HepG2 (cell line): Measurements from ENCODE around the gene MACROH2A1.

ENCODE experiments used
- ELF4 ChIP-seq: sonication (generic); formaldehyde crosslinking; IDR thresholded peaks from 2 replicates; pipeline ENCODE4 v1.5.0; 2020; ENCODE audit warnings: missing genetic modification reagents, mild to moderate bottlenecking, moderate library complexity, borderline replicate concordance
- GABPA ChIP-seq, 2 experiments: IDR thresholded peaks; 2 replicates each; pipeline ENCODE4 v1.6.1; 2011 to 2016; ENCODE audit warnings: low read depth in 2 of 2, low read length in 1 of 2, missing biosample characterization in 1 of 2, missing genetic modification characterization in 1 of 2
- JUNB ChIP-seq: sonication (generic); formaldehyde crosslinking; IDR thresholded peaks from 2 replicates; pipeline ENCODE4 v1.8.0; 2022; ENCODE audit warnings: missing genetic modification reagents, mild to moderate bottlenecking, borderline replicate concordance
- KDM5B ChIP-seq: sonication (generic); formaldehyde crosslinking; IDR thresholded peaks from 2 replicates; pipeline ENCODE4 v1.4.0; 2020; ENCODE audit warnings: missing genetic modification reagents, mild to moderate bottlenecking, borderline replicate concordance
- NR2C2 ChIP-seq: sonication (generic); formaldehyde crosslinking; IDR thresholded peaks from 2 replicates; pipeline ENCODE4 v1.4.0; 2020; ENCODE audit warnings: missing genetic modification reagents, mild to moderate bottlenecking, moderate library complexity, borderline replicate concordance
- TF ChIP-seq, protein P1 (sequence below): sonication (generic); formaldehyde crosslinking; IDR thresholded peaks from 2 replicates; pipeline ENCODE4 v1.4.0; 2020; ENCODE audit warnings: missing genetic modification reagents
- TF ChIP-seq, protein P2 (sequence below): sonication (generic); formaldehyde crosslinking; IDR thresholded peaks from one replicate; pipeline ENCODE4 v1.5.1; 2020; ENCODE audit warnings: mild to moderate bottlenecking, missing genetic modification reagents; ENCODE audit errors: not compliant biosample characterization
- TF ChIP-seq, protein P3 (sequence below): IDR thresholded peaks from 2 replicates; pipeline ENCODE4 v1.6.1; 2012; ENCODE audit warnings: low read depth, low read length, improper control_type of control experiment
- TF ChIP-seq, protein P4 (sequence below): sonication (generic); formaldehyde crosslinking; IDR thresholded peaks from 2 replicates; pipeline ENCODE4 v1.5.0; 2020; ENCODE audit warnings: mild to moderate bottlenecking, missing genetic modification reagents, moderate library complexity
- TF ChIP-seq, protein P5 (sequence below): sonication (generic); formaldehyde crosslinking; IDR thresholded peaks from 2 replicates; pipeline ENCODE4 v1.4.0; 2020; ENCODE audit warnings: missing genetic modification reagents

DNA sequence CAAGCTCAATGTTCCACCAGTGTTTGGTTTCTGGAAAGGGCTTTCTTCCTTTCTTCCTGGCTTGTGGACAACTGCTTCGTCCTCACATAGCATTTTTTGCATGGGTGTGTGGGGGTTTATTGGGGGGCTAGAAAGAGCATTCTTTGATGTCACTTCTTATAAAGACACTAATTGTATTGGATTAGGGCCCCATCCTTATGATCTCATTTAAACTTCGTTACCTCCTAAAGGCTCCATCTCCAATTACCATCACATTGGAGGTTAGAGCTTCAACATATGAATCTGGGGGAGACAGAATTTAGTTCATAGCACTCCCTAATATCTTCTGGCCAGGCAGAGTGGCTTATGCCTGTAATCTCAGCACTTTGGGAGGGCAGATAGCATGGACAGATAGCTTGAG, 6.1 kb upstream of the MACROH2A1 start:
- no peak for TF ChIP-seq ELF4 (CRISPR knock-in tag)
- TF ChIP-seq, protein P1, sequence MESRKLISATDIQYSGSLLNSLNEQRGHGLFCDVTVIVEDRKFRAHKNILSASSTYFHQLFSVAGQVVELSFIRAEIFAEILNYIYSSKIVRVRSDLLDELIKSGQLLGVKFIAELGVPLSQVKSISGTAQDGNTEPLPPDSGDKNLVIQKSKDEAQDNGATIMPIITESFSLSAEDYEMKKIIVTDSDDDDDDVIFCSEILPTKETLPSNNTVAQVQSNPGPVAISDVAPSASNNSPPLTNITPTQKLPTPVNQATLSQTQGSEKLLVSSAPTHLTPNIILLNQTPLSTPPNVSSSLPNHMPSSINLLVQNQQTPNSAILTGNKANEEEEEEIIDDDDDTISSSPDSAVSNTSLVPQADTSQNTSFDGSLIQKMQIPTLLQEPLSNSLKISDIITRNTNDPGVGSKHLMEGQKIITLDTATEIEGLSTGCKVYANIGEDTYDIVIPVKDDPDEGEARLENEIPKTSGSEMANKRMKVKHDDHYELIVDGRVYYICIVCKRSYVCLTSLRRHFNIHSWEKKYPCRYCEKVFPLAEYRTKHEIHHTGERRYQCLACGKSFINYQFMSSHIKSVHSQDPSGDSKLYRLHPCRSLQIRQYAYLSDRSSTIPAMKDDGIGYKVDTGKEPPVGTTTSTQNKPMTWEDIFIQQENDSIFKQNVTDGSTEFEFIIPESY (CRISPR knock-in tag): no peak
- TF ChIP-seq NR2C2 (CRISPR knock-in tag): no peak
- TF ChIP-seq, protein P2, sequence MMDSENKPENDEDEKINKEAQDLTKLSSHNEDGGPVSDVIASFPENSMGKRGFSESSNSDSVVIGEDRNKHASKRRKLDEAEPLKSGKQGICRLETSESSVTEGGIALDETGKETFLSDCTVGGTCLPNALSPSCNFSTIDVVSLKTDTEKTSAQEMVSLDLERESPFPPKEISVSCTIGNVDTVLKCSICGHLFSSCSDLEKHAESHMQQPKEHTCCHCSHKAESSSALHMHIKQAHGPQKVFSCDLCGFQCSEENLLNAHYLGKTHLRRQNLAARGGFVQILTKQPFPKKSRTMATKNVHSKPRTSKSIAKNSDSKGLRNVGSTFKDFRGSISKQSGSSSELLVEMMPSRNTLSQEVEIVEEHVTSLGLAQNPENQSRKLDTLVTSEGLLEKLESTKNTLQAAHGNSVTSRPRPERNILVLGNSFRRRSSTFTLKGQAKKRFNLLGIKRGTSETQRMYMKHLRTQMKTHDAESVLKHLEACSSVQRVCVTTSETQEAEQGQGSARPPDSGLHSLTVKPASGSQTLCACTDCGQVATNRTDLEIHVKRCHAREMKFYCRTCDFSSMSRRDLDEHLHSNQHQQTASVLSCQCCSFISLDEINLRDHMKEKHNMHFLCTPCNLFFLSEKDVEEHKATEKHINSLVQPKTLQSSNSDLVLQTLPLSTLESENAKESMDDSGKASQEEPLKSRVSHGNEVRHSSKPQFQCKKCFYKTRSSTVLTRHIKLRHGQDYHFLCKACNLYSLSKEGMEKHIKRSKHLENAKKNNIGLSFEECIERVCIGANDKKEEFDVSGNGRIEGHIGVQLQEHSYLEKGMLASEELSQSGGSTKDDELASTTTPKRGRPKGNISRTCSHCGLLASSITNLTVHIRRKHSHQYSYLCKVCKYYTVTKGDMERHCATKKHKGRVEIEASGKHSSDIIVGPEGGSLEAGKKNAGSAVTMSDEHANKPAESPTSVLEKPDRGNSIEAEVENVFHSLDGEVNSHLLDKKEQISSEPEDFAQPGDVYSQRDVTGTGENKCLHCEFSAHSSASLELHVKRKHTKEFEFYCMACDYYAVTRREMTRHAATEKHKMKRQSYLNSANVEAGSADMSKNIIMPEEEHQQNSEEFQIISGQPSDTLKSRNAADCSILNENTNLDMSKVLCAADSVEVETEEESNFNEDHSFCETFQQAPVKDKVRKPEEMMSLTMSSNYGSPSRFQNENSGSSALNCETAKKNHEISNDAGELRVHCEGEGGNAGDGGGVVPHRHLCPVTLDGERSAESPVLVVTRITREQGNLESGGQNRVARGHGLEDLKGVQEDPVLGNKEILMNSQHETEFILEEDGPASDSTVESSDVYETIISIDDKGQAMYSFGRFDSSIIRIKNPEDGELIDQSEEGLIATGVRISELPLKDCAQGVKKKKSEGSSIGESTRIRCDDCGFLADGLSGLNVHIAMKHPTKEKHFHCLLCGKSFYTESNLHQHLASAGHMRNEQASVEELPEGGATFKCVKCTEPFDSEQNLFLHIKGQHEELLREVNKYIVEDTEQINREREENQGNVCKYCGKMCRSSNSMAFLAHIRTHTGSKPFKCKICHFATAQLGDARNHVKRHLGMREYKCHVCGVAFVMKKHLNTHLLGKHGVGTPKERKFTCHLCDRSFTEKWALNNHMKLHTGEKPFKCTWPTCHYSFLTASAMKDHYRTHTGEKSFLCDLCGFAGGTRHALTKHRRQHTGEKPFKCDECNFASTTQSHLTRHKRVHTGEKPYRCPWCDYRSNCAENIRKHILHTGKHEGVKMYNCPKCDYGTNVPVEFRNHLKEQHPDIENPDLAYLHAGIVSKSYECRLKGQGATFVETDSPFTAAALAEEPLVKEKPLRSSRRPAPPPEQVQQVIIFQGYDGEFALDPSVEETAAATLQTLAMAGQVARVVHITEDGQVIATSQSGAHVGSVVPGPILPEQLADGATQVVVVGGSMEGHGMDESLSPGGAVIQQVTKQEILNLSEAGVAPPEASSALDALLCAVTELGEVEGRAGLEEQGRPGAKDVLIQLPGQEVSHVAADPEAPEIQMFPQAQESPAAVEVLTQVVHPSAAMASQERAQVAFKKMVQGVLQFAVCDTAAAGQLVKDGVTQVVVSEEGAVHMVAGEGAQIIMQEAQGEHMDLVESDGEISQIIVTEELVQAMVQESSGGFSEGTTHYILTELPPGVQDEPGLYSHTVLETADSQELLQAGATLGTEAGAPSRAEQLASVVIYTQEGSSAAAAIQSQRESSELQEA: no peak
- no peak for TF ChIP-seq GABPA (IDR thresholded peaks at IDR 0.05; ENCODE audit: low read depth, low read length)
- TF ChIP-seq GABPA (CRISPR knock-in tag; IDR thresholded peaks at IDR 0.05; ENCODE audit: low read depth): no peak
- TF ChIP-seq, protein P3, sequence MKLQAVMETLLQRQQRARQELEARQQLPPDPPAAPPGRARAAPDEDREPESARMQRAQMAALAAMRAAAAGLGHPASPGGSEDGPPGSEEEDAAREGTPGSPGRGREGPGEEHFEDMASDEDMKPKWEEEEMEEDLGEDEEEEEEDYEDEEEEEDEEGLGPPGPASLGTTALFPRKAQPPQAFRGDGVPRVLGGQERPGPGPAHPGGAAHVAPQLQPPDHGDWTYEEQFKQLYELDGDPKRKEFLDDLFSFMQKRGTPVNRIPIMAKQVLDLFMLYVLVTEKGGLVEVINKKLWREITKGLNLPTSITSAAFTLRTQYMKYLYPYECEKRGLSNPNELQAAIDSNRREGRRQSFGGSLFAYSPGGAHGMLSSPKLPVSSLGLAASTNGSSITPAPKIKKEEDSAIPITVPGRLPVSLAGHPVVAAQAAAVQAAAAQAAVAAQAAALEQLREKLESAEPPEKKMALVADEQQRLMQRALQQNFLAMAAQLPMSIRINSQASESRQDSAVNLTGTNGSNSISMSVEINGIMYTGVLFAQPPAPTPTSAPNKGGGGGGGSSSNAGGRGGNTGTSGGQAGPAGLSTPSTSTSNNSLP: no peak
- no peak for TF ChIP-seq JUNB
- TF ChIP-seq KDM5B (CRISPR knock-in tag): no peak
- TF ChIP-seq, protein P4, sequence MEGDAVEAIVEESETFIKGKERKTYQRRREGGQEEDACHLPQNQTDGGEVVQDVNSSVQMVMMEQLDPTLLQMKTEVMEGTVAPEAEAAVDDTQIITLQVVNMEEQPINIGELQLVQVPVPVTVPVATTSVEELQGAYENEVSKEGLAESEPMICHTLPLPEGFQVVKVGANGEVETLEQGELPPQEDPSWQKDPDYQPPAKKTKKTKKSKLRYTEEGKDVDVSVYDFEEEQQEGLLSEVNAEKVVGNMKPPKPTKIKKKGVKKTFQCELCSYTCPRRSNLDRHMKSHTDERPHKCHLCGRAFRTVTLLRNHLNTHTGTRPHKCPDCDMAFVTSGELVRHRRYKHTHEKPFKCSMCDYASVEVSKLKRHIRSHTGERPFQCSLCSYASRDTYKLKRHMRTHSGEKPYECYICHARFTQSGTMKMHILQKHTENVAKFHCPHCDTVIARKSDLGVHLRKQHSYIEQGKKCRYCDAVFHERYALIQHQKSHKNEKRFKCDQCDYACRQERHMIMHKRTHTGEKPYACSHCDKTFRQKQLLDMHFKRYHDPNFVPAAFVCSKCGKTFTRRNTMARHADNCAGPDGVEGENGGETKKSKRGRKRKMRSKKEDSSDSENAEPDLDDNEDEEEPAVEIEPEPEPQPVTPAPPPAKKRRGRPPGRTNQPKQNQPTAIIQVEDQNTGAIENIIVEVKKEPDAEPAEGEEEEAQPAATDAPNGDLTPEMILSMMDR (CRISPR knock-in tag): no peak
- TF ChIP-seq, protein P5, sequence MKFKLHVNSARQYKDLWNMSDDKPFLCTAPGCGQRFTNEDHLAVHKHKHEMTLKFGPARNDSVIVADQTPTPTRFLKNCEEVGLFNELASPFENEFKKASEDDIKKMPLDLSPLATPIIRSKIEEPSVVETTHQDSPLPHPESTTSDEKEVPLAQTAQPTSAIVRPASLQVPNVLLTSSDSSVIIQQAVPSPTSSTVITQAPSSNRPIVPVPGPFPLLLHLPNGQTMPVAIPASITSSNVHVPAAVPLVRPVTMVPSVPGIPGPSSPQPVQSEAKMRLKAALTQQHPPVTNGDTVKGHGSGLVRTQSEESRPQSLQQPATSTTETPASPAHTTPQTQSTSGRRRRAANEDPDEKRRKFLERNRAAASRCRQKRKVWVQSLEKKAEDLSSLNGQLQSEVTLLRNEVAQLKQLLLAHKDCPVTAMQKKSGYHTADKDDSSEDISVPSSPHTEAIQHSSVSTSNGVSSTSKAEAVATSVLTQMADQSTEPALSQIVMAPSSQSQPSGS (CRISPR knock-in tag): no peak
